Stimulated activated naive CD8-positive, alpha-beta T cell treated with anti-CD3 and anti-CD28 coated beads, Interleukin-15, Interleukin-2, amounts not matched to agents 100 ng/mL and 50 ng/mL, for 24 hours (primary cell): ENCODE data around the gene RBM39.

ENCODE experiments used
- H3K27ac Mint-ChIP-seq: one replicate; pipeline ENCODE4 v1.8.0; 2021; ENCODE audit warnings: mild to moderate bottlenecking, mixed read lengths
- H3K27me3 Mint-ChIP-seq: one replicate; pipeline ENCODE4 v1.8.0; 2021; ENCODE audit warnings: mixed read lengths
- H3K36me3 Mint-ChIP-seq: one replicate; pipeline ENCODE4 v1.8.0; 2021; ENCODE audit warnings: low read depth, mixed read lengths
- H3K4me1 Mint-ChIP-seq: one replicate; pipeline ENCODE4 v1.8.0; 2021; ENCODE audit warnings: low read depth, mixed read lengths
- H3K4me3 Mint-ChIP-seq: one replicate; pipeline ENCODE4 v1.8.0; 2021; ENCODE audit warnings: mild to moderate bottlenecking, mixed read lengths
- H3K9me3 Mint-ChIP-seq: one replicate; pipeline ENCODE4 v1.8.0; 2021; ENCODE audit warnings: mixed read lengths

The RBM39 gene

DNA sequence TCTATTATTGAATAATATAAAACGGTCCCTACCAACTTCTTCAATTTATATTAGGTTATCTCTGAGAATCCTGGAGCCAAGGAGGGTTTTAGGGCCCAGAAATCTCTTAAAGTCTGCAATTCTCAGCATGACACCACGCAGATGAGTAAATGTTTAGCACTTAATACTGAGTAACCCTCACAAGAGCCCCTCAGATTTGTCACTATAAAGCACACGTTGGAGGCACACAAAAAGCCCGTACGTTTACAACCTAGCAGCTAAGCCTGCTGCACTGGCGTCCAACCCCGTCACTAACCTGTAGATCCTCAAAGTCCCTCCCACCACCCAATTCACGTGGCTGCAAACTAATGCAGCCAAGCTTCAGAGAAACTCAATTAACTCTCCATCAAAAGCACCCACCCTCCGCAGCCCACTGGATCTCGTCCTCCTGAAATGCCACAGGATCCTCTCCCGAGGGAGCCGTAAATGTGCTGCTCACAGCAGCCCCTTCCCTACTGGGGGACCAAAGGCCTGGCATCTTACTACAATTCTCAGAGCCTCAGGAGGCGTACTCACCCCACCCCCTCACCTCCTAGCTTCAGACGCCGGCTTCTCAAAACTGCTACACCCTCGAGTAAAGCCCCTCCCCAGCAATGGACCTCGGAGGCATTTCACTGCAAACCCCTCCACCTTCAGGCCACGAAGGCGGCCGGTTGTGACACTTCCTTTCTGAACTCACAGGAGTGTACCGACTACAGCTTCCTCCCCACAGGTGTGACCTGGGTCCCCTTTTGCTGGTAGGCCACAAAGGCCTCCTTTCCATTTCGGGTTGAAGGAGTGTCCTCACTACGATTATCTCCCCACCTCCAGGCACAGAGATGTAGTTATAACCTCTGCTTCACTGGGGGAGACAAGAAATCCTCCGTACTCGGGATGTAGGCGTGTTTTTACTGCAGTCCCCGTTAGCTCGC, 78.3 kb downstream of the RBM39 start:
- no peaks in the 10 kb centered on the region for H3K27me3 Mint-ChIP-seq
- H3K4me1 Mint-ChIP-seq = peaks cover 54% of the 10 kb centered on the region
- peak overlapping the region; percentile 96 for H3K27ac Mint-ChIP-seq
- H3K36me3 Mint-ChIP-seq = peaks cover 54% of the 10 kb centered on the region
- no peaks in the 10 kb centered on the region for H3K9me3 Mint-ChIP-seq
- peak overlapping the region; percentile 98 for H3K4me3 Mint-ChIP-seq

DNA sequence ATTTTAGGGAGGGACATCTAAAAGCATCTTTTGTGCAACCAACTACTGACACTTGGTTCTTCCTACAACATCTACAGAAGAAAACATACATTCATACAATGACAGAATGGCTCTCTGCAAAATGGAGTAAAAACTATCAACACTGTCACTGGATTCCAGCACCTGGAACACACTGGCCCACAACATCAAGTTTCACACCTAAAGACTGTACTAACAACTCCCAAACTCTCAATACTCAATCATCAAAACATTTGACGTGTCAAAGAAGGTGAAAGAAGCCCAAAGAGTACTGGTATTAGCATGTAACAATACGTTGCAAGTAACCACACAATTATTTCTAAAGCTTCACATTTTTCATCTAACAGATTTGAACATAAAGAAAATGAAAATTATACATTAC, 79.5 kb downstream of the RBM39 start:
- Mint-ChIP-seq H3K27ac (peak overlapping the region; percentile 96), H3K4me3 (peak overlapping the region; percentile 98), H3K9me3 (no peaks in the 10 kb centered on the region), H3K4me1 (peaks cover 65% of the 10 kb centered on the region), H3K36me3 (peaks cover 48% of the 10 kb centered on the region), H3K27me3 (no peaks in the 10 kb centered on the region)

DNA sequence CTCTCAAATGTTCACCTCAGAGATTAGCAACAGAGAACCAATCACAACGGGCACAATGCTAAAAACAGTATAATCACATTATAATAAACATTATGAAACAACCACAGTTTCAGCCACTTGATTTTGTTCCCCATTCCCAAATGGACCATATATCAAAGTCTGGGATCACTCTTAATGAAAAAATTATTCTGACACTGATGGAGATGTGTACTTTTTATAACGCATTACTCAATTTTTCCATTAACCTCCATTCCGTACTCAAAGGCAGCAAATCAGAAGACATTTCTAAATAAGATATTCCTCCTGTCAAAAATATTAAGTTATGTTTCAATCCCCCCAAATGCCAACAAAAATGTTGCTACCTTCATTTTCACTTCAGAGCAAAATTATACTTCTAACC, 80.2 kb downstream of the RBM39 start:
- Mint-ChIP-seq H3K27ac (peak overlapping the region; percentile 96), H3K4me1 (peaks cover 71% of the 10 kb centered on the region), H3K9me3 (no peaks in the 10 kb centered on the region), H3K36me3 (peaks cover 54% of the 10 kb centered on the region), H3K27me3 (no peaks in the 10 kb centered on the region), H3K4me3 (peak overlapping the region; percentile 98)

DNA sequence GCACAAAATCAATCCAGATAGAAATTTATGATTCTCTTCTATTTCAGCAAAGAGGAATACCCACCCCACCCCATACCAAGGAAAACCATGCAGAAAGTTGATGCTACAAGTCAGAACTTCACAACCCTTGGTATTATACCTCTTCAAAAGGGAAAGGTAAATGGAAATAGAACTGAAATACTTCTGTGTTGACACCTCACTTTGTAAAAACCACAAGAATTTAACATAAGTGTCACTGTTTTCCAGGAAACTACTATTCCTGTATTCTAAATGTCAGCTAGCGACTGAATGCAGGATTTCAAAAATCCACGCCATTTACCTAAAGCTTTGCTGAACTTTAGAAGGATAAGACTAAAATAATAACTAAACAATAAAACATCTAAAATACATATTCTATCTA, 81.0 kb downstream of the RBM39 start:
- no peaks in the 10 kb centered on the region for H3K27me3 Mint-ChIP-seq
- peak overlapping the region; percentile 96 for H3K27ac Mint-ChIP-seq
- H3K9me3 Mint-ChIP-seq = no peaks in the 10 kb centered on the region
- H3K4me1 Mint-ChIP-seq = peaks cover 79% of the 10 kb centered on the region
- peak overlapping the region; percentile 98 for H3K4me3 Mint-ChIP-seq
- H3K36me3 Mint-ChIP-seq = peaks cover 59% of the 10 kb centered on the region

DNA sequence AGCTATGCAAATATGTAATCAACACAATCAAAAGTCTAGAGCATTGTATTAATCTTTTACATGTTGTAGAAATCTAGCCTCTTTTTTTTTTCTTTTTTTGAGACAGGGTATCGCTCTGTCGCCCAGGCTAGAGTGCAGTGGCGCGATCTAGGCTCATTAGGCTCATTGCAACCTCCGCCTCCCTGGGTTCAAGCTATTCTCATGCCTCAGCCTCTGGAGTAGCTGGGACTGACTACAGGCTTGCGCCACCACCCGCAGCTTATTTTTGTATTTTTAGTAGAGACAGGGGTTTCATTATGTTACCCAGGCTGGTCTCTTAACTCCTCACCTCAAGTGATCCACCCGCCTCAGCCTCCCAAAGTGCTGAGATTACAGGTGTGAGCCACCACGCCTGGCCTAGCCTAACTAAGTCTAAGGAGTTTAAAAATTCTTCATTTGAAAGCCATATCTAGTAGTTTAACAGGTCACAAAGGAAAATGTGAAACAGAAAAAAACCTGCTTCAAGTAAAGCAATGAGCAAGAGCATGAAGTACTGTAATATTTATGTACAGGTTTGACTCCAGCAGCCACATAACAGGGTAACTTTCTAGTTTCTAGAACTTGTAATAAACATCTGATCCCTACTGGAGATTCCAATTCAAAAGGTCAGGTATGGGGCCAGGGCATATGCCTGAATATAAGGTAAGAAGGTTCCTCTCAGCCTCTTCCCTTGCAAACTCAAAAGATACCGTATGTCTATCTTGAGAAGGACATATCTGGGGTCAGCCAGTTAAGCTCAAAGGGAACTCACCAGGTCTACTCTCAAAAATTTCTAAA, 81.7 kb downstream of the RBM39 start:
- Mint-ChIP-seq H3K36me3 (peaks cover 59% of the 10 kb centered on the region), H3K9me3 (no peaks in the 10 kb centered on the region), H3K4me1 (peaks cover 83% of the 10 kb centered on the region), H3K27ac (peak overlapping the region; percentile 96), H3K27me3 (no peaks in the 10 kb centered on the region), H3K4me3 (peak overlapping the region; percentile 98)

DNA sequence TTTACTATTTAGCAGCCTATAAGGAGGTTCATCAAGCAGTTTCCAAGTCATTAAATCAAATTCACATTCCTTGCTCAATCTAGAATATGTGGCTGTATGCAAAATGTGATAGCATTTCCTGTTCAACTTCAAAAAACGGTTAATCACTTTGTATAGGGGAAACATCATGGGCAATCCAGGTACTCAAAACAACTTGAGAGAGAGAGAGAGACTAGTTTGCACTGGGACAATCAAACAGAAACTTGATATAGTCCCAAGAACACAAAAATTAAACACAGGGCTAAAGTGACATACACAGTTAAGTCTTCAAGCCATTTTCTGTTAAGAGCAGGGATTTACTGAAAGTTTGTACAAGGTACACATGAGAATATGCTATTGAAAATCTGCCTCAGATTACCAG, 84.8 kb downstream of the RBM39 start:
- H3K4me1 Mint-ChIP-seq = peaks cover 66% of the 10 kb centered on the region
- peak overlapping the region; percentile 78 for H3K27ac Mint-ChIP-seq
- no peaks in the 10 kb centered on the region for H3K27me3 Mint-ChIP-seq
- H3K4me3 Mint-ChIP-seq = peak overlapping the region; percentile 35
- H3K36me3 Mint-ChIP-seq = peaks cover 40% of the 10 kb centered on the region
- H3K9me3 Mint-ChIP-seq = no peaks in the 10 kb centered on the region

DNA sequence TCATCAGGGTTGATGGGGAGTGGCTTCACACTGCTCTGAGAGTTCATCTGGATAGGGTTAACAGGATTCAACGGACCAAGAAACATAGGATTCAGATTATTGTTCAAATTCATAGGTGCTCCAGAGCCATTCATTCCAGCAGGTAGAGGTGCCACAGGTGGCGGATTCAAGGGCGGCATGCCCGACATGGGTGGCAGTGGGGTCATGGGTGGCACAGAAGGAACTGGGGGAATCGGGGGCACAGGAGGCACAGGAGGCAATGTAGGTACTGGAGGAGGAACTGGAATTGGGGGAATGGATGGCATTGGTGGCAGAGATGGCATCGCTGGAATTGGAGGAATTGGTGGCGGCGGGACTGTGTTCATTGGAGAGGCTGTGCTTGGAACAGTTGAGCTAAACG, 87.6 kb downstream of the RBM39 start:
- Mint-ChIP-seq H3K27me3 (no peaks in the 10 kb centered on the region), H3K27ac (no peak overlapping the region), H3K36me3 (peaks cover 42% of the 10 kb centered on the region), H3K4me3 (no peak overlapping the region), H3K4me1 (peaks cover 61% of the 10 kb centered on the region), H3K9me3 (no peaks in the 10 kb centered on the region)

DNA sequence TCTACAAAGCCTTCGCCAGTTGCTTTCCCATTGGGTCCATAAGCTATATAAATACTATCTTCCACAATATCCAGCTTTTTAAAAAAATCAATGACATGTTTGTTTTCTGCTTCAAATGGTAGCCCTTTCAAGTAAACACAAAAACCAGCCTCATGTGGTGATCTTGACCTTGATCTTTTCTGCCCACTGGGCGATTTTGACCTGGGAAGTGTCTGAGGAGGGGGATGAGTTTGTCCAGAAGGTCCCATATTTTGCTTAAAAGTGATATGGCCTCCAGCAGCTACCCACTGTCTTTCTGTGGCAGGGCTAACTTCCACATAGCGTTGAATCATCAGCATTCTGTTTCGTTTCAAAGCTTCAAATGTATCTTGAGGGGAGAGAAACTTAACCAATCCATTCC, 88.2 kb downstream of the RBM39 start:
- Mint-ChIP-seq H3K9me3 (no peaks in the 10 kb centered on the region), H3K27ac (no peak overlapping the region)

More for the DNA sequence above, 88.2 kb downstream of the RBM39 start:
- H3K4me3 Mint-ChIP-seq = no peak overlapping the region
- peaks cover 61% of the 10 kb centered on the region for H3K4me1 Mint-ChIP-seq
- H3K27me3 Mint-ChIP-seq = no peaks in the 10 kb centered on the region
- H3K36me3 Mint-ChIP-seq = peaks cover 42% of the 10 kb centered on the region
